ENCODE results near the gene PTPN7.

- no peak for TF ChIP-seq EZH2 (IDR thresholded peaks at IDR 0.05; ENCODE audit: low read length, unreplicated experiment)
- TF ChIP-seq, protein P1, sequence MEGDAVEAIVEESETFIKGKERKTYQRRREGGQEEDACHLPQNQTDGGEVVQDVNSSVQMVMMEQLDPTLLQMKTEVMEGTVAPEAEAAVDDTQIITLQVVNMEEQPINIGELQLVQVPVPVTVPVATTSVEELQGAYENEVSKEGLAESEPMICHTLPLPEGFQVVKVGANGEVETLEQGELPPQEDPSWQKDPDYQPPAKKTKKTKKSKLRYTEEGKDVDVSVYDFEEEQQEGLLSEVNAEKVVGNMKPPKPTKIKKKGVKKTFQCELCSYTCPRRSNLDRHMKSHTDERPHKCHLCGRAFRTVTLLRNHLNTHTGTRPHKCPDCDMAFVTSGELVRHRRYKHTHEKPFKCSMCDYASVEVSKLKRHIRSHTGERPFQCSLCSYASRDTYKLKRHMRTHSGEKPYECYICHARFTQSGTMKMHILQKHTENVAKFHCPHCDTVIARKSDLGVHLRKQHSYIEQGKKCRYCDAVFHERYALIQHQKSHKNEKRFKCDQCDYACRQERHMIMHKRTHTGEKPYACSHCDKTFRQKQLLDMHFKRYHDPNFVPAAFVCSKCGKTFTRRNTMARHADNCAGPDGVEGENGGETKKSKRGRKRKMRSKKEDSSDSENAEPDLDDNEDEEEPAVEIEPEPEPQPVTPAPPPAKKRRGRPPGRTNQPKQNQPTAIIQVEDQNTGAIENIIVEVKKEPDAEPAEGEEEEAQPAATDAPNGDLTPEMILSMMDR (conservative IDR thresholded peaks at IDR 0.05; ENCODE audit: low read depth, low read length), result no peak
- TF ChIP-seq EZH2phosphoT487 (IDR thresholded peaks at IDR 0.05; ENCODE audit: borderline replicate concordance, low read length), result no peak
Measured at GRCh38 chr1:202129453-202130296, 30.7 kb downstream of the PTPN7 start.

Data from PC-3 (cell line).